ENCODE data around the gene SLC66A1. TPM values are rescaled to one million over a fixed set of nuclear protein-coding genes. Genes with fewer than 3 reads are reported as not detected.

SLC66A1 gene
- total and polyA plus RNA-seq, 9 of the 15 experiments (the other 6 are each of a cell fraction or from before 2014, with no cell fraction given), result 1.2 to 40.8 (median 18.6) TPM

DNA sequence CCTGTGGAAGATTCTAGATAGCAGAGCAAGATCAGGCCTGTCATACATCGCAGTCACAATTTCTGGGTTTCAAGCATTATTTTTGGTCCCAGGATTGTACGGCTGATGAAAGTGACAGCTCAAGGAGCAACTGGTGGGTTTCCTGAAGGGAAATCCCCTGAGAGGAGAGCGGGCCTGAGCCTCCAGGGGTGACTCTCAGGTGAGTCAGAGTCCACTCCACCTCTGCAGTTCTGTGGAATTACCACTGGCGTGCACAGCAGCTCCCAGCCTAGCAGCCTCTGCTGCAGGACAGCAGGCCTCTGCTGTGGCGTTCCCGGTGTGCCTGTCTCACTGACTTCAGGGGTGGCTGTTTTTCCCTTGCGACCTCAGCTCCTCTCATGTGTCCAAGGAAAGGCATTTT is 24.4 kb downstream of the SLC66A1 start (continued):
- TF ChIP-seq, protein P1, sequence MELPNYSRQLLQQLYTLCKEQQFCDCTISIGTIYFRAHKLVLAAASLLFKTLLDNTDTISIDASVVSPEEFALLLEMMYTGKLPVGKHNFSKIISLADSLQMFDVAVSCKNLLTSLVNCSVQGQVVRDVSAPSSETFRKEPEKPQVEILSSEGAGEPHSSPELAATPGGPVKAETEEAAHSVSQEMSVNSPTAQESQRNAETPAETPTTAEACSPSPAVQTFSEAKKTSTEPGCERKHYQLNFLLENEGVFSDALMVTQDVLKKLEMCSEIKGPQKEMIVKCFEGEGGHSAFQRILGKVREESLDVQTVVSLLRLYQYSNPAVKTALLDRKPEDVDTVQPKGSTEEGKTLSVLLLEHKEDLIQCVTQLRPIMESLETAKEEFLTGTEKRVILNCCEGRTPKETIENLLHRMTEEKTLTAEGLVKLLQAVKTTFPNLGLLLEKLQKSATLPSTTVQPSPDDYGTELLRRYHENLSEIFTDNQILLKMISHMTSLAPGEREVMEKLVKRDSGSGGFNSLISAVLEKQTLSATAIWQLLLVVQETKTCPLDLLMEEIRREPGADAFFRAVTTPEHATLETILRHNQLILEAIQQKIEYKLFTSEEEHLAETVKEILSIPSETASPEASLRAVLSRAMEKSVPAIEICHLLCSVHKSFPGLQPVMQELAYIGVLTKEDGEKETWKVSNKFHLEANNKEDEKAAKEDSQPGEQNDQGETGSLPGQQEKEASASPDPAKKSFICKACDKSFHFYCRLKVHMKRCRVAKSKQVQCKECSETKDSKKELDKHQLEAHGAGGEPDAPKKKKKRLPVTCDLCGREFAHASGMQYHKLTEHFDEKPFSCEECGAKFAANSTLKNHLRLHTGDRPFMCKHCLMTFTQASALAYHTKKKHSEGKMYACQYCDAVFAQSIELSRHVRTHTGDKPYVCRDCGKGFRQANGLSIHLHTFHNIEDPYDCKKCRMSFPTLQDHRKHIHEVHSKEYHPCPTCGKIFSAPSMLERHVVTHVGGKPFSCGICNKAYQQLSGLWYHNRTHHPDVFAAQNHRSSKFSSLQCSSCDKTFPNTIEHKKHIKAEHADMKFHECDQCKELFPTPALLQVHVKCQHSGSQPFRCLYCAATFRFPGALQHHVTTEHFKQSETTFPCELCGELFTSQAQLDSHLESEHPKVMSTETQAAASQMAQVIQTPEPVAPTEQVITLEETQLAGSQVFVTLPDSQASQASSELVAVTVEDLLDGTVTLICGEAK (IDR thresholded peaks at IDR 0.05), result no peak
- TF ChIP-seq, protein P1 (CRISPR knock-in tag; IDR thresholded peaks at IDR 0.05), result no peak
- TF ChIP-seq, protein P2, sequence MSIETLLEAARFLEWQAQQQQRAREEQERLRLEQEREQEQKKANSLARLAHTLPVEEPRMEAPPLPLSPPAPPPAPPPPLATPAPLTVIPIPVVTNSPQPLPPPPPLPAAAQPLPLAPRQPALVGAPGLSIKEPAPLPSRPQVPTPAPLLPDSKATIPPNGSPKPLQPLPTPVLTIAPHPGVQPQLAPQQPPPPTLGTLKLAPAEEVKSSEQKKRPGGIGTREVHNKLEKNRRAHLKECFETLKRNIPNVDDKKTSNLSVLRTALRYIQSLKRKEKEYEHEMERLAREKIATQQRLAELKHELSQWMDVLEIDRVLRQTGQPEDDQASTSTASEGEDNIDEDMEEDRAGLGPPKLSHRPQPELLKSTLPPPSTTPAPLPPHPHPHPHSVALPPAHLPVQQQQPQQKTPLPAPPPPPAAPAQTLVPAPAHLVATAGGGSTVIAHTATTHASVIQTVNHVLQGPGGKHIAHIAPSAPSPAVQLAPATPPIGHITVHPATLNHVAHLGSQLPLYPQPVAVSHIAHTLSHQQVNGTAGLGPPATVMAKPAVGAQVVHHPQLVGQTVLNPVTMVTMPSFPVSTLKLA (conservative IDR thresholded peaks at IDR 0.05), result no peak
- TF ChIP-seq, protein P3, sequence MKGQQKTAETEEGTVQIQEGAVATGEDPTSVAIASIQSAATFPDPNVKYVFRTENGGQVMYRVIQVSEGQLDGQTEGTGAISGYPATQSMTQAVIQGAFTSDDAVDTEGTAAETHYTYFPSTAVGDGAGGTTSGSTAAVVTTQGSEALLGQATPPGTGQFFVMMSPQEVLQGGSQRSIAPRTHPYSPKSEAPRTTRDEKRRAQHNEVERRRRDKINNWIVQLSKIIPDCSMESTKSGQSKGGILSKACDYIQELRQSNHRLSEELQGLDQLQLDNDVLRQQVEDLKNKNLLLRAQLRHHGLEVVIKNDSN (CRISPR knock-in tag; IDR thresholded peaks at IDR 0.05), result no peak
- TF ChIP-seq MEF2D (tag; conservative IDR thresholded peaks at IDR 0.05; ENCODE audit: low read depth), result no peak

All from K562 (cell line).